Breast epithelium (tissue), 4 donors: Measurements from ENCODE around the gene BATF. TPM values are rescaled to one million over a fixed set of nuclear protein-coding genes. Genes with fewer than 3 reads are reported as not detected.

Experiments used
- DNase-seq, 2 donors: peaks; one replicate each; pipeline ENCODE4 v3.0.0-alpha.2; 2019; ENCODE audit warnings: low spot score in 2 of 2
- H3K27ac ChIP-seq, 2 donors: fragments of 200-600 bp; sonication (generic) in 1 of 2; one replicate each; pipeline ENCODE4 v1.5.1; 2016 to 2019; ENCODE audit warnings: mild to moderate bottlenecking in 1 of 2
- H3K27me3 ChIP-seq, 2 donors: fragments of 200-600 bp; sonication (generic) in 1 of 2; one replicate each; pipeline versions ENCODE4 v1.5.1 to v1.6.0; 2017 to 2019; ENCODE audit warnings: control low read depth in 1 of 2, mild to moderate bottlenecking in 1 of 2
- H3K36me3 ChIP-seq: fragments of 200-600 bp; one replicate; pipeline ENCODE4 v1.5.1; 2019
- H3K4me1 ChIP-seq, 2 donors: fragments of 200-600 bp; sonication (generic); one replicate each; pipeline ENCODE4 v1.5.1; 2016 to 2019; ENCODE audit warnings: control low read depth in 1 of 2
- H3K4me3 ChIP-seq, 3 donors: fragments of 200-600 bp; sonication (generic); 1 replicate in 2 of 3; 2 replicates in 1 of 3; pipeline ENCODE4 v1.5.1; 2016 to 2019; ENCODE audit warnings: mild to moderate bottlenecking in 3 of 3, moderate library complexity in 2 of 3
- H3K9me3 ChIP-seq, 2 donors: fragments of 200-600 bp; sonication (generic) in 1 of 2; one replicate each; pipeline ENCODE4 v1.5.1; 2016 to 2019; ENCODE audit warnings: control low read depth in 1 of 2
- CTCF ChIP-seq, 3 donors: fragments of 450-650 bp; IDR thresholded peaks; one replicate each; pipeline ENCODE4 v1.5.1; 2016 to 2017; ENCODE audit warnings: antibody characterized with exemption in 3 of 3, mild to moderate bottlenecking in 3 of 3, moderate library complexity in 3 of 3
- POLR2A ChIP-seq: fragments of 450-650 bp; IDR thresholded peaks from one replicate; pipeline ENCODE4 v1.6.1; 2016; ENCODE audit warnings: antibody characterized with exemption, mild to moderate bottlenecking, moderate library complexity
- POLR2AphosphoS5 ChIP-seq, 3 donors: sonication (generic); formaldehyde crosslinking; IDR thresholded peaks; one replicate each; pipeline ENCODE4 v1.6.1; 2017; ENCODE audit warnings: antibody characterized with exemption in 3 of 3
- intact Hi-C: fragments of 100-400 bp; cut with DNase I; formaldehyde crosslinking; loops from one replicate; pipeline ENCODE4 v1.15.1; 2023; ENCODE audit warnings: low total_unique reads
- total RNA-seq, 3 donors: library from RNA; depleted of rRNA; stranded (reverse); fragments of >200 nt; gene quantifications; one replicate each; pipeline ENCODE4 v1.1.0, GENCODE V29; 2016

BATF gene
- total RNA-seq, 3 donors from 2014 or later, result 15.7 to 43.6 (median 34.7) TPM

- intact Hi-C loops, result no loop called here
- Histone ChIP-seq H3K9me3 (no peaks in the 10 kb centered on the region), H3K4me3 (no peak overlapping the region), H3K4me1 (no peaks in the 10 kb centered on the region), H3K27me3 (no peaks in the 10 kb centered on the region), H3K27ac (no peak overlapping the region), H3K36me3 (no peaks in the 10 kb centered on the region)
- TF ChIP-seq CTCF (IDR thresholded peaks at IDR 0.05) (no peak), POLR2A (no peak), POLR2AphosphoS5 (IDR thresholded peaks at IDR 0.05) (no peak)
- no peak for DNase-seq
Measured at GRCh38 chr14:75482366-75482765, 39.9 kb upstream of the BATF start.

GRCh38 chr14:75484711-75485429 is 37.4 kb upstream of the BATF start:
- H3K27ac ChIP-seq, result no peak overlapping the region
- TF ChIP-seq POLR2A (no peak), CTCF (IDR thresholded peaks at IDR 0.05) (no peak), POLR2AphosphoS5 (IDR thresholded peaks at IDR 0.05) (no peak)
- DNase-seq, result no peak

GRCh38 chr14:75486318-75486717 is 36.0 kb upstream of the BATF start:
- no peaks in the 10 kb centered on the region for H3K9me3 ChIP-seq
- no peak for TF ChIP-seq CTCF (IDR thresholded peaks at IDR 0.05)
- TF ChIP-seq POLR2A, result no peak
- TF ChIP-seq POLR2AphosphoS5 (IDR thresholded peaks at IDR 0.05), result no peak
- no peaks in the 10 kb centered on the region for H3K4me1 ChIP-seq
- intact Hi-C loops, result no loop called here
- no peak for DNase-seq
- no peak overlapping the region for H3K27ac ChIP-seq
- no peaks in the 10 kb centered on the region for H3K36me3 ChIP-seq
- H3K4me3 ChIP-seq, result no peak overlapping the region
- H3K27me3 ChIP-seq, result no peaks in the 10 kb centered on the region

More at GRCh38 chr14:75484711-75485429, 37.4 kb upstream of the BATF start:
- Histone ChIP-seq H3K4me3 (no peak overlapping the region), H3K4me1 (no peaks in the 10 kb centered on the region), H3K36me3 (no peaks in the 10 kb centered on the region), H3K27me3 (no peaks in the 10 kb centered on the region), H3K9me3 (no peaks in the 10 kb centered on the region)
- intact Hi-C loops, result no loop called here

- Histone ChIP-seq H3K9me3 (no peaks in the 10 kb centered on the region), H3K4me3 (no peak overlapping the region), H3K27ac (no peak overlapping the region), H3K27me3 (no peaks in the 10 kb centered on the region), H3K4me1 (no peaks in the 10 kb centered on the region), H3K36me3 (no peaks in the 10 kb centered on the region)
- intact Hi-C loops, result no loop called here
- TF ChIP-seq CTCF (IDR thresholded peaks at IDR 0.05) (no peak), POLR2A (no peak), POLR2AphosphoS5 (IDR thresholded peaks at IDR 0.05) (no peak)
- no peak for DNase-seq
Measured at GRCh38 chr14:75487155-75487671, 35.1 kb upstream of the BATF start.

- H3K27ac ChIP-seq, result no peak overlapping the region
- H3K36me3 ChIP-seq, result no peaks in the 10 kb centered on the region
- intact Hi-C loops, result no loop called here
- no peaks in the 10 kb centered on the region for H3K9me3 ChIP-seq
- TF ChIP-seq POLR2AphosphoS5 (IDR thresholded peaks at IDR 0.05) (no peak), POLR2A (no peak)
- DNase-seq, result peak in 1 of 2 donors; percentile 18
- H3K4me3 ChIP-seq, result no peak overlapping the region
- H3K27me3 ChIP-seq, result no peaks in the 10 kb centered on the region
- no peaks in the 10 kb centered on the region for H3K4me1 ChIP-seq
Measured at GRCh38 chr14:75489480-75489837, 32.8 kb upstream of the BATF start.
